CD4-positive, alpha-beta T cell treated with Interleukin-15 for 4 hours (primary cell): ENCODE data around the gene CMKLR1.

Source experiments
- DNase-seq: peaks from one replicate; pipeline ENCODE4 v3.0.0-alpha.2; 2020; ENCODE audit warnings: low spot score

Gene CMKLR1

DNA sequence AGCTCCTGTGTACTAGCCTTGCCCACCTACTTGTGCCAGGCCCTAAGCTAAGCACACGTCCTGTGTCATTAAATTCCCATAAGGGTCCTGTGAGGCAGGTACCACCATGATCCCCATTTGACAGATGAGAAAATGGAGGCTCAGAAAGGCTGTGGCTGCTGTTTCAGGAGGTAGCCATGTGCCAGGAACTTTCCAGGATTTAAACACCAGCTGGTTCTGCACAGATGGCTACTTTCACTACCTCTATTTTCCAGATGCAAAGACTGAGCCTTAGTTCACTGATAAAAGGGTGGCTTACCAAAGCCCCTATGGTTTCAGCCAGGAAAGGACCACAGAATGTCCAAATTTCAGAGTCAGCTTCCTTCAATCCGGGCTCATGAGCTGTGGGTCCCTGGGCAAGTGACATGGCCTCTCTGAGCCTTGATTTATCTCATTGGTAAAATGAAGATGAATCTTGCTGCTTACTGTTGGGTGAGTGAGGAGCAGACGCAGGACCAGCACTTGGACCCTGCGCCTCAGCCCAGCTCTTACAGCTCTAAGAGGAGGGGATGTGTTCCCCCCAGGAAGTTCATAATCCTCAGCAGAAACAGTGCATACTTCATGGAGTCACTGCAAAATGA, 23.5 kb downstream of the CMKLR1 start:
- no peak for DNase-seq

DNA sequence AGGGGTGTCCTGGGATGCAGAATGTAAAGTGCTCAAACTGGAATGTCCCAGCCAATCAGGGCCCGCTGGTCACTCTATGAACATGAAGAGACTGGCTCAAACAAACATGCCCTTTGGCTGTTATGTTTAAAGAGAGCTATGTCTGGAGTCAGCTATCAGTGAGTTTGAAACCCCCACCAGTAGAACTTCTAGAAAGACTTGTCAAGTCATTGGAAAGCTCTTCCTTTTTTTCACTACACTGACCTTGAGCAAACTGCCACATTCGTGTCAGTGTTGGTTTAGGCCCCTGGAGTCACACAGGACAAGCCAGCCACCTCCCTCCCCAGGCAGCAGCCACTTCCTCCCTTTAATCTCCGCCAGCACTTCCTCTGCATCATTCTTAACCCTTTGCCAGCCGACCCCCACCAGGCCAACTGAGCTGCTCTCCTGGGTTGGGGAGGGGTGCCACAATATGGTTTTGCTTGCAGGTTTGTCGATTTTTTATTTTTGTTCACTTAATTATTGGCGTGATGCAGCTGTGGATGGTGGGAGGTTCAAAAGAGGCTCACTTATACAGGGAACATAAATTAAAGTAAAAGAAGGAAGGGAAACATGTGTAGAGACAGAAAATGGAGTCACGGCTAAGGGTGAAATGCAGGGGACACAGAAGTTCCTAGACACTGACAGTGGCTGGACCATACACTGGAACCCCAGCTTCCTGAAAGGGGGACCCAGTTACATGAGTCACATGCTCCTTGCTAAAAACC, 25.3 kb downstream of the CMKLR1 start:
- peak; percentile 44 for DNase-seq

DNA sequence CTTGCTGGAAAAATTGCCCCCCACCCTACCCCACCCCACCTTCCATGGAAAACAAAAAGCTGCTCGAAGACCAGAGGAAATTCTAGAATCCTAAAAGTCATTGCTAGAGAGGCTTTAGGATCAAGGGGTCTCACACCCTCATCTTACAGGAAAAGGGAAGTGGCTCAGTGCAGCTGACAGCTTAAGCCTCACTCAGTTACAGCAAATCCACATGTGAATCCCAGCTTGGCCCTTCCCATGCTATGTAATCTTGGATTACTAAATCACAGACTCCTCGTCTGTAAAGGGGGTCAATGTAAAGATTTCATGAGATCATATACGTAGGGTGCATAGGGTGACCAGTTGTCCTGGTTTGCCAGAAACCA, 25.9 kb downstream of the CMKLR1 start:
- DNase-seq, result no peak

DNA sequence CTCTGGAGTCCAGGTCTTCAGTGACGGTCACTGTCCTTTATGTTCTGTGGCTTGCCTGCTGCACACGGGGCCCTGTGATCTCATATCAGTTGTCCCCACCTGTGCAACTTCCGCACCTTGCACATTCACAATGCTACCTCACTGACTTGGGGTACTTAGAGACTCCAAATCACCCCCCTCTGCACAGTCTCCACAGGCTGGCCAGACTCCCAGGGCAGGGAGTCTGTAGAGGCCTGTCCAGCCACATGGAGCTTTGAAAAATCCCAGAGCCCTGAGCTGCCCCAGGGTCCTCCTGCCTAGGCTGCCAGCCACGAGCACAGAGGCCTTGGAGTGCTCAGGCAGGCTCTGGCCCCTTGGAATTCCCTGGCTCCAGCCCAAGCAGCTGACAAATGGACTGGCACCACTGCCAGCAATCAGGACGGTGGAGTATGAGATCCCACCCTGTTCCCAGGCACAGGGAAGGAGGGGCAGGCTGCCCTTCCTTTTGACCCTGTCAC, 26.4 kb downstream of the CMKLR1 start:
- DNase-seq, result no peak

DNA sequence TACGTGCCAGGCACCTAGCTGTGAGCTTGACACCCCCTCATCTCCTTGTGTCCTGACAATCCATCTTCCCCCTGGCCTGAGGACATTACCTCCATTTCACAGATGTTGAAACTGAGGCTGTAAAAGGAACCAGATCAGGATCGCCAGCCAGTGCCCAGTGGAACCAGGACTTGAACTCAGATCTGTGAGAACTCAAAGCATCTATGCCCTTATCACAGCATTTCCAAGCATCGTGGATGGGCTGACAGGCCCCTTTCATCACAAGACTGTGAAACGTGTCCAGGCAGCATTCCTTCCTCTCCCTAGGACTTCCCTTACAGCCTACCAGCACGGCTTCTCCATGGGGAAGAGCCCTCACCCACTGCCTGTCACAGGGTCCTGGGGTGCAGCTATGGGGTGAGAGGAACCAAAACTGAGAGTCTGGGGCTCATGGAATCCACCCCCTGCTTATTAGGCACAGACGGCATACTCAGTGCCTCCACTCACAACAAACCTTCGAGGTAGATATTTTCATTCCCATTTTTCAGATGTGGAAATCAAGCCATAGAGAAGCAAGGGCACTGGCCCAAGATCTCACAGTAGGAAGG, 26.9 kb downstream of the CMKLR1 start:
- DNase-seq, result no peak

DNA sequence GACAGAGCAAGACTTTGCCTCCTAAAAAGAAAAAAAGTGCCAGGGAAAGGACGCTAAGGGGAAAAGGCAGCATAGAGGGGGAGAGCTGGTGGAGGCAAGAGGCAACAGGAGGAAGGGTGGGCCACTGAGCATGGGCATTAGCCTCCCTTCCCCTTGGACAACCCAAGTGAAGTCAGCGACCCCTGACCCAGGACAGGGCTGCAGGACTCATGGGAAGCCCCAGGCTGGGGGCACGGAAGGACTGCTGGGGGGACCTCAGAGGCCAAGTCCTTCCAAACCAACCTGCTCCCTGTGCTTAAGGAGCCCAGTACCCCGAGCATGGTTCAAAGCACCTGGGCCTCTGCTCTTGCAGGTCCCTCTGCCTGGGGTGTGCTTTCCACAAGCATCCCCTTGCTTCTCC, 27.5 kb downstream of the CMKLR1 start:
- DNase-seq, result no peak

DNA sequence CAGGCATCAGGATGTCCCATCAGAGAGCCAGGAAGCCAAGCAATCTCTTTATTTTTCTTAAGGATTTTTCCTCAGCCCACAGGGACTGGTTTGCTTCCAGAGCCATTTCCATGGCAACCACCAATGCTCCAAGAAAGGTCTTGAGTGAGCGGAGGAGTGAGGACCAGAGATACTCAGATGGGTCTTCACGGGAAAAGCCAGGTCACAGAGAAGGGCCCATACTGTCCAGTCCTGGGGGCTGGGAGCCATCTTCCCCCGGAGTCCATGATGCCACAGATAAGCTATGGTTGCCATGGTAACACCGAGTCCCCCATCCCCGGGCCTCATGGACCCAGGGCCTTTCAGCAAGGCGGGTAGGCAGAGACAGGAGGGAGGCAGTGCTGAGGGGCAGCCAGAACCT, 28.6 kb downstream of the CMKLR1 start:
- DNase-seq, result no peak

DNA sequence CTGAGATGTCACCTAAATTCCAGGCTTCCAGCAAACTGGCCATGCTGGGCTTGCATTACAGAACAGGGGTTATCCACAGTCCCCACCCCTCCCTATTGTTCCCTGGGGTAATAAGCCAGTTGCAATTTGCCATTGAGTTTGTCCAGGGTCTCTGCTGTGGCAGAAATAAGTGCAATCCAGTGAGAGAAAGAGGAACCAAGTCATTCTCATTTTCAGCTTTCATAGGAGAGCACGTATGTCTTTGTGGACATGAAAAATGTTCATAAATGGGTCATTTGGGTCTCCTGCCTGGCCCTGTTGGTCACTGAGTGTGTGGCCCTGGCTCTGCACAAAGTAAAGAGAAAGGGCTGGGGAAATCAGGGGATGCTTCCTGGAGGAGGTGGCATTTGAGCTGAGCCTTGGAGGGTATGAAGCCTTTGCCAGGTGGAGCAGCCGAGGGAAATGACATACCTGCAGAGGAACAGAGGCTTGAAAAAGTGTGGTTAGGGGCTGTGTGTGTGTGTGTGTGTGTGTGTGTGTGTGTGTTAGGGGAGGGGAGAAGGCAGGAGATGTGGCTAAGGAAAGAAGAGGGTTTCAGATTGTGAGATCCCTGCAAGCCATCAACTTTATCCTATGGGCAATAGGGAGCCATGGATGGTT, 29.3 kb downstream of the CMKLR1 start:
- no peak for DNase-seq

DNA sequence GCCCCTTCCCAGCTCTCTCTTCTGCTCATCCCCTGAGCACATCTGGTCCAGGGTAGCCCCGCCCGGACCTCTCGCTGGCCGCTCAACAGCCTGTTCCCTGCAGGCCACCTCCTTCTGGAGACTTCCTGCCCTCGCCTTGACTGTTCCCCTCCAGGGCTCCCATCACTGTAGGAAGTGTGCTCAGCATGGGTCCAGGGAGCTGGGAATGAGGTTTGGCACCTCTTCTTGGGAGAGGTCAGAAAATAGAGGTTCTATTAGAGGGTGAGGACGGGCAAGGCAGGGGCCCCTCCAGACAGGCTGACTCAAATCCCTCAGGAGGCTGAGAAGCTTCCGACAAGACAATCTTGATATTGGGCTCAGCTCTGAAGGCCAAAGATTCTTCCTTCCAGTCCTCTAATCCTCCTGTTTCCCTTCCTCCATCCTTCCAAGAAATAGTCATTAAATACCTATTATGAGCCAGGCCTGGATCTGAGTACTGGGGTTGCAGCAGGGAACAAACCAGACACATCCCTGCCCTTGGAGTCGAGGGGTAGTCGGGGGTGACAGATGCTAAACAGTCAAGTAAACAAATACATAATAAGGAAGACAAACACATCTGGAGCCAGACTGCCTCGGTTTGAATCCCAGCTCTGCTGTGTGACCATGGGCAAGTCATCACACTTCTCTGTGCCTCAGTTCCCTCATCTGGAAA, 30.6 kb downstream of the CMKLR1 start:
- no peak for DNase-seq

DNA sequence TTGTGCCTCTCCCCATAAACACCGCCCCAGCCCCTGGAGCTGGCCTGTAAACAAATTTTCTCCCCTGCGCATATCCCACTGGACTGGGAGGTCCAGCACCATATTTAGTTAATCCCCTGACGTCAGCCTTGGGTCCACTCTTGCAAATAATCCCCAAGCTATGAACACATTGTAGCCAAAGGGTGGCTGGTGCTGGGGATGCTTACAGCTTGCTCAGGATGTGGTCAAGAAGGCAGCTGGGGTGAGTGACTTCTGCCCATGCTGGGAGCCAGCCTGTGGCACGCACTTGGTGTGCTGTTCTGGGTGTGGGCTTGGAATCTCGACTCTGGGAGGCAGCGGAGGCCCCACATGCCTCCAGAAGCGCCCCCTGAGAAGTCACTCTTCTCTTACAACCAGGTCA, 32.1 kb downstream of the CMKLR1 start:
- DNase-seq, result no peak

DNA sequence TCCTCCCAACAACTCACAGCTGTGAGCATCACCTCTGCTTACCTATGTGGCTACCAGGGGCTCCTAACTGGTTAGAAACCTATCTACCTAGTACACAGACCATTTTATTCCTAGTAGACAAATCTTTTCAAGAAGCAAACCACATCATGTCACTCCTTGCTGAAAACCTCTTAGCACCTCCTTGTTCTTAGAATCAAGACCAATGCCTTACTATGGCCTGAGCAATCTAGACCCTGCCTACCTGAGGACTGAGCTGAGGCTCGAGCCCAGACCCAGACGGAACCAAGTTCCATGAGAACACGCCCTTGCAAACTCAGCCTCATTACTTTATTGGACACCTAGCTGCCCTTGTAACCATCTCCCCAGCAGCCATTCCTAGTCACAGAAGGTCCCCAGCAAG, 32.6 kb downstream of the CMKLR1 start:
- DNase-seq, result no peak

DNA sequence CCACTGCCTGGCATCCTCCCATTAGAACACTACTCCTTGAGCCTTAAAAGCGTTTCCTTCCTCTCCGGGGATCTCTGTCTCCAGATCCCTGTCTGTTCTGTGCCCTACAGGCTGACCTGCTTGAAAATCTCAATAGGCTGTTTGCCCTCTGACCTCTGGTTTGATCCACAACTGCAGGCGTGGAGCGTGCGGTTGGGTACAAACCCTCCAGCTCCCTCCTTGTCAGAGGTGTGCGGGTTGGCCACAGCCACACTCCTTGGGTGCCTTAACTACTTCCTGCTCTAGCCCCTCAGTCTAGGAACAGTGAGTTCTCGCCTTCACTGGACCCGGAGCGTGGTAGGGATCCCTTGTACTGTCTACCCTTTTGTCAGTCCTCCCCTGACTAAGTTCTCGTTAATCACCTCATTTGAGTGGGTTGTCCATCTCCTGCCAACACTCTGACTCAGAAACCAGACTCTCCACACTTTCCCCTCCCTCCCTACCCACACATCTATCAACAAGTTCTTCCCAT, 33.1 kb downstream of the CMKLR1 start:
- no peak for DNase-seq

DNA sequence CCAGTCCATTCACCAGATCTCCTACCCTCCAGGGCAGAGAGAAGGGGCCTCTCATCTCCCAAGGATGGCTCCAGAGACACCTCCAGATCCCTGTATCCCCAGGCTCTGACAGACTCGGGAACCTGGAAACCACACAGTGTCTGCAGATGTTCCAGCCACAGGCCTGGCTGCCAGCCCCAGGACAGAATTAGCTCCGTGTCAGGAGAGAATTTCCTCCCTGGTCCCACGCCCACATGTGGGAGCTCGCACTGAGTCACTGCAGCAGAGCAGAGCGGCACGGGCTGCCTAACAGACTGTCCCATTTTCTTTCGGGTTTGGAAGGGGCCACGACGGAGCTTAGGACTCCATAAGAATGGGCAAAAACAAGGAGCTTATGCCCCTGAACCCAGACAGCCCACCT, 33.6 kb downstream of the CMKLR1 start:
- DNase-seq, result no peak

DNA sequence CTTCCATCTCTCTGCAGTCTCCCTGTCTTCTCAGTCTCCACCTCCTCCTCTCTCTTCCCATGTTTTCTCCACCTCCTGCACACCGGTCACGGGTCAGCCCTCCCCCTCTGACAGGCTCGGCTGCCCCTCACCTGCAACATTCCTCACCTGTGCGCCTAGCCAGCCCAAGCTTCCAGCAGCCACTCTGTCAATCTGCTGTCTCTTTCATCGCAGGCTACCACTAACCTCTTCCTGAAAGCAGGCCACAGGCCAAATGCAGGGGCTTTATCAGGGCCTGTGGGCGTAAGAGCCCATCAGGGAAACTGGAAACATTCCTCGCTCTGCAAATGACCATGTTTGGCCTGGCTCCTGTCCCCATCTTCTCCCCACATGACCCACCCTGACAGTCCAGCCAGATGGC, 34.5 kb downstream of the CMKLR1 start:
- DNase-seq, result no peak

DNA sequence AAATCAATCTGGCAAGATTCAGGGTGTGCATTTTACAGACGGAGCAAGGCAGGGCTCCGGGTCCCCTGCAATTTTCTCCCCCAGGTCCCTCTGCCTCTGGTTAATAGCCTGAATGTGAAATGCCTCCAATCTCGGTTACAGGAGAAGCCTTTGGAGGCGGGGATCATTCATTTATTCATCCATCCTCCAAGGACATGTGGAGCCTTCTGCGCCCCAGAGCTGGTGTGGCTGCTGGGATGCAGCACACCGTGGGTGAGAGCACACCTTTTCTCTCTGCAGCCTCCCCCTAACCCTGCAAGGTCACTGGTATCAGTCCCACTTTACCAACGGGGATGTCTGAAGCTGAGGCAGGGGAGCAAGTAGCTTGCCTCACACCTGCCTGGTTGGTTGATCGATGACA, 35.4 kb downstream of the CMKLR1 start:
- no peak for DNase-seq

DNA sequence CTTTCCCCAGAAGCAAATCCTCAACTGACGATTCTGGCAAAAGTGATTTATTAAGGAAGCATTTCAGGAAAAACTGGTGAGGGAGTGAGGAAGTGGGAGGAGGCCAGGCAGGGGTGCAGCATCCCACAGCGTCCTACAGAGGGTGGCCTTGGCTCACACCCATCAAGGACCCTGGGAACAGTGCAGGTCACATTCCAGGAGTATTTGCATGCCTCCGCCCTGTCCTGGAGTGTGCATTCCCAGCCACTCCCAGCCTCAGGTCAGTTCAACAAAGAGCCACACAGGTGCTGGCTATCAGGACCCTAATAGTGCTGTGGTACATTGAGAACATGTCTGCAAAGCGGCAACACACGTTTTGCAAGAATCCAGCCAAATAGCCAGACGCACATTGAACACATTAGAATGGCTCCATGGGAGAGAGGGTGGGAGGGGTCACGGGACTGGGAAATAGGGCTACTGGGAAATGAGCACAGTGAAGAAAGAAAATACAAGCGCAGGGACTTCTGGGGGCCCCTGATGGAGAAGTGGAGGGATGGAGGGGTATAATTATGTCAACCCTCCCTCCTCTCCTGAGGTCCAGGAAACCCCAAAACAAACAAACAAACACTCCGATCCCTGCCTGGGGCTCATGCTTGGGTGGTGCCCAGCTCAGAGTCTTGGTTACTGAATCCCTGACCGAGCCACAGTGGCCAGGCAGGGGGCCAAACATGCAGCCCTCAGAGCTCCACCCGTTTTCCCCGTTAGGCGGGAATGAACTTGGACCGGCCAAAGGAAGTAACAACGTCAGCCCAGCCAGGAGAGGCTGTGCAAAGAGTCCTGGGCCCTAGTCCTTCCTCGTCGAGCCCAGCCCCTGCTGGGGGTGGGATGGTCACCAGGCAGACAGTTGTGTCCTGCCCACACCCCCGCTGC, 36.5 kb downstream of the CMKLR1 start:
- no peak for DNase-seq

DNA sequence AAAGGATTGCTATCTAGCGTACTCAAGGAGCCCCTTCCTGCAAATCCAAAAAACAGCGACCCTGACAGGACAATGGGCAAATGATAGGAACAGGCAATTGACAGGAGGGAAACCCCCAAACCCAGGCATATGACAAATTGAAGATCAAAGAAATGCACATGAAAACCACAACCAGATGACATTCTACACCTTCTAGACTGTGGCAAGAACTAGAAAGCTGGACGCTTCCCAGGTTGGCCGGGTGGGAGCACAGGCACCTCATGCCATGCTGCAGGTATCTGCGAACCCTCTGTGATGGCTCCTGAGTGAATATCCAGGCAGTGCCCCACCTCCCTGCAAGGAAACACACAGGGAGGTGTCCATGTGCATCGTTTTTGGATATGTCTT, 37.1 kb downstream of the CMKLR1 start:
- DNase-seq, result no peak

DNA sequence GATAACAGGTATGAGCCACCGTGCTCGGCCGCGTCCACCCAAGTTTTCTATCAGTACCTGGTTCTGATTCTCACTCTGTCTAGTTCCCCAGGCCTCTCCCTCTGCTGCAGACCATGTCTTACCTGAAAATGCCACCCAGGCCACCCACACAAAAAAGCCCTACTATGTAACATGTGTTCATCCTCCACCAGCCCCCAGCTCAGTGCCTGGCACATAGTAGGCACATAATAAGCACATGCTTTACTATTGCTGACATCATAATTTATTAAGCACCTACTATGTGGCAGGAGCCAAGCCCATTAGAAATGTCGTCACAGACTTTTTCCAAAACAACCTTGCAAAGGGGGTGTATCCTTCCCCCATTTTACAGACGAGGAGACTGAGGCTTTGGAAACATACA, 37.8 kb downstream of the CMKLR1 start:
- no peak for DNase-seq

DNA sequence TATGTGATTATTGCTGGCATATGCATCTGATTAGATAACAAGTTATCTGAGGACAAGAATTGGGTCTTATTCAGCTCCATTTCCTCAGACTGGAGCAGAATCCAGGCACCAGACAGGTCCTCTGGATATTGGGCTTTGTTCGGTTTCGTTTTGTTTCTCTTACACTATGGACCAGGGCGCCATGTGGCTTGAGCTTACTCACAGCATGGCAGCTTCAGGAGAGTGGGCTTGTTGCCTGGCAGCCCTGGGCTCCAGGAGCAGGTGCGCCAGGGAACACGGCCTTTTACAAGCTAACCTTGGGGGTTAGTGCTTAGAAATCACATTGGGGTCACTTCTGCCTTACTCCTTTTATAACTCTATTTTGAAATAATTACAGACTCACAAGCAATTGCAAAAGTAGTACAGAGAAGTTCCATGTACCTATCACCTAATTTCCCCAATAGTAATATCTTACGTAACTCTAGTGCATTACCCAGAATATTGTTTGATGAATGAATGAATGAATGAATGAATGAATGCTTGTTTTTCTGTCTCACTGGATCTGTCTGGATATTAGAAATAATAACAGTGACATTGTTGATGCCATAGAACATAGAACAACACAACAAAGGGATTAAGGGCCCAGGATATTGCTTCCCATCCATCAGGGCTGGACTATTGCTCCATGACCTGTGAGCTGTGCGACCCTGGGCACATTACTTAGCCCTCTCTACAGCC, 39.0 kb downstream of the CMKLR1 start:
- DNase-seq, result no peak

DNA sequence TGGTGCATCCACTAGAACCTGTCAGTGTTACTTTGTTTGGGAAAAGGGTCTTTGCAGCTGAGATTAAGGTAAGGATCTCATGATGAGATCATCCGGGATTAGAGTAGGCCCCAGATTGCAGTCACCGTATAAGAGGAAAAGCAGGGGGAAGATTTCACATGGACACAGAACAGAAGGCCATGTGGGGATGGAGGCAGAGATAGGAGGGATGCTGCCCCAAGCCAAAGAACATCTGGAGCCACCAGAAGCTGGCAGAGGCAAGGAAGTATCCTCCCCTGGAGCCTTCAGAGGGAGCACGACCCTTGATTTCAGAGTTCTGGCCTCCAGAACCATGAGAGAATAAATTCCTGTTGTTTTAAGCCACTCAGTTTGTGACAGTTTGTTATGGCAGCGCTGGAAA, 39.6 kb downstream of the CMKLR1 start:
- DNase-seq, result no peak
